Measurements from ENCODE around the gene KSR2. TPM values are rescaled to one million over a fixed set of nuclear protein-coding genes. Genes with fewer than 3 reads are reported as not detected.

Gene KSR2
- total RNA-seq, 1 donor from 2014 or later = not detected

GRCh38 chr12:117686210-117686609 lies 282.6 kb downstream of the KSR2 start:
- no peak for ATAC-seq
- intact Hi-C loops (cut with DNase I) = no loop called here
- DNase-seq (ENCODE audit: missing footprints) = no peak

- intact Hi-C loops (cut with DNase I) = no loop called here
- ATAC-seq = no peak
- no peak for DNase-seq (ENCODE audit: missing footprints)
These were observed 283.5 kb downstream of the KSR2 start for GRCh38 chr12:117685110-117685926.

- ATAC-seq (no peak), DNase-seq (ENCODE audit: missing footprints) (no peak)
- intact Hi-C loops (cut with DNase I) = no loop called here
These were observed 284.3 kb downstream of the KSR2 start for GRCh38 chr12:117684471-117684870.

- intact Hi-C loops (cut with DNase I) = no loop called here
- no peak for ATAC-seq
- DNase-seq (ENCODE audit: missing footprints) = no peak
These were observed 288.5 kb downstream of the KSR2 start for GRCh38 chr12:117680312-117680711.

- no peak for ATAC-seq
- no peak for DNase-seq (ENCODE audit: missing footprints)
- intact Hi-C loops (cut with DNase I) = loop anchor here (10.0 kb wide), 1 partner anchor 445 kb away; no protein-coding TSS in a partner anchor
These were observed 289.0 kb downstream of the KSR2 start for GRCh38 chr12:117679776-117680175.

GRCh38 chr12:117674763-117675162 lies 294.0 kb downstream of the KSR2 start:
- no peak for DNase-seq (ENCODE audit: missing footprints)
- no peak for ATAC-seq

GRCh38 chr12:117674313-117674712 lies 294.5 kb downstream of the KSR2 start:
- DNase-seq (ENCODE audit: missing footprints) (no peak), ATAC-seq (no peak)
- intact Hi-C loops (cut with DNase I) = loop anchor here (5.0 to 10.0 kb wide), 2 partner anchors 307 to 440 kb away; no protein-coding TSS in a partner anchor

More at GRCh38 chr12:117674763-117675162, 294.0 kb downstream of the KSR2 start:
- intact Hi-C loops (cut with DNase I) = loop anchor here (5.0 to 10.0 kb wide), 2 partner anchors 307 to 440 kb away; no protein-coding TSS in a partner anchor

- no peak for DNase-seq (ENCODE audit: missing footprints)
- intact Hi-C loops (cut with DNase I) = loop anchor here (5.0 to 10.0 kb wide), 2 partner anchors 304 to 437 kb away; no protein-coding TSS in a partner anchor
- no peak for ATAC-seq
These were observed 297.1 kb downstream of the KSR2 start for GRCh38 chr12:117671734-117672133.

GRCh38 chr12:117664169-117664568 lies 304.6 kb downstream of the KSR2 start:
- ATAC-seq (no peak), DNase-seq (ENCODE audit: missing footprints) (no peak)
- intact Hi-C loops (cut with DNase I) = no loop called here

GRCh38 chr12:117662620-117663395 lies 306.0 kb downstream of the KSR2 start:
- intact Hi-C loops (cut with DNase I) = no loop called here
- DNase-seq (ENCODE audit: missing footprints) (no peak), ATAC-seq (no peak)

GRCh38 chr12:117662220-117662619 lies 306.6 kb downstream of the KSR2 start:
- DNase-seq (ENCODE audit: missing footprints) (no peak), ATAC-seq (no peak)
- intact Hi-C loops (cut with DNase I) = no loop called here

GRCh38 chr12:117661471-117661870 lies 307.3 kb downstream of the KSR2 start:
- ATAC-seq = no peak
- intact Hi-C loops (cut with DNase I) = no loop called here
- DNase-seq (ENCODE audit: missing footprints) = no peak

GRCh38 chr12:117660896-117661295 lies 307.9 kb downstream of the KSR2 start:
- no peak for DNase-seq (ENCODE audit: missing footprints)
- no peak for ATAC-seq
- intact Hi-C loops (cut with DNase I) = no loop called here

GRCh38 chr12:117658226-117658625 lies 310.6 kb downstream of the KSR2 start:
- no peak for DNase-seq (ENCODE audit: missing footprints)
- ATAC-seq = no peak
- intact Hi-C loops (cut with DNase I) = no loop called here

GRCh38 chr12:117649796-117650195 lies 319.0 kb downstream of the KSR2 start:
- ATAC-seq = no peak
- DNase-seq (ENCODE audit: missing footprints) = no peak
- intact Hi-C loops (cut with DNase I) = no loop called here

GRCh38 chr12:117646520-117646919 lies 322.3 kb downstream of the KSR2 start:
- DNase-seq (ENCODE audit: missing footprints) = no peak
- intact Hi-C loops (cut with DNase I) = no loop called here
- ATAC-seq = no peak

- ATAC-seq (no peak), DNase-seq (ENCODE audit: missing footprints) (no peak)
- intact Hi-C loops (cut with DNase I) = no loop called here
These were observed 323.3 kb downstream of the KSR2 start for GRCh38 chr12:117645473-117645872.

- ATAC-seq (no peak), DNase-seq (ENCODE audit: missing footprints) (no peak)
- intact Hi-C loops (cut with DNase I) = no loop called here
These were observed 324.8 kb downstream of the KSR2 start for GRCh38 chr12:117643971-117644370.

- DNase-seq (ENCODE audit: missing footprints) (no peak), ATAC-seq (no peak)
- intact Hi-C loops (cut with DNase I) = no loop called here
These were observed 326.9 kb downstream of the KSR2 start for GRCh38 chr12:117641885-117642284.

- ATAC-seq (no peak), DNase-seq (ENCODE audit: missing footprints) (no peak)
- intact Hi-C loops (cut with DNase I) = no loop called here
These were observed 328.3 kb downstream of the KSR2 start for GRCh38 chr12:117640511-117640910.

Measured in Right ventricle myocardium inferior (tissue), 1 donor.